ENCODE results near the gene KCNN3. TPM values are rescaled to one million over a fixed set of nuclear protein-coding genes. Genes with fewer than 3 reads are reported as not detected.

Gene KCNN3
- total RNA-seq, 3 donors from 2014 or later (not counting 1 experiment from before 2014, with no cell fraction given) = 0.05 to 0.95 TPM; not detected in 1

DNA sequence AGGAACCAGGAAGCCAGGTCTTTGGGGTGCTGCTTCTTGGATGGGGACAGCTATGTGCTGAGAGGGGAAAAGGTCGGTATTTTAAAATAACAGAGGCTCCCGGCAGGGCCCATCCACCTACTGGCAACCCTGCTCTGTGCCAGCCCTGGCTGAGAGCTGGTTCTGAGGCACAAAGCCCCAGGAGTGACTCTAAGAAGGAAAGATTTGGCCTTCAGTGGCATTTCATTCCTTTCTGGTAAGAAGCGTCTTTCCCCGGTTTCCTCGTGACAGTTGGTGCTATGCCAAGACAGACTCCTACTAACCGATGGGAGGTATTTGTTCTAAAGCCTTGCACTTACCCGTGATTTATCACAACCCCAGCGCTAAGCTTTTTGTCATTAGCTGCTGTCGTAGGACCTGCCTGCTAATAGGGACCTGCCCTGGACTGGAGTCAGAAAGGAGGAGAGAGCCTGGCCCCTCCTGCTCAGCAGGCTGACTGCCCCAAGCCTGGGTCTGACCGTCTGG lies 139.0 kb downstream of the KCNN3 start:
- Mint-ChIP-seq H3K9me3 (no peaks in the 10 kb centered on the region), H3K27me3 (ENCODE audit: low read depth in 2 of 2) (peaks cover 8 to 38% of the 10 kb centered on the region in 2 donors), H3K4me1 (no peaks in the 10 kb centered on the region), H3K4me3 (no peak overlapping the region), H3K27ac (no peak overlapping the region), H3K36me3 (no peaks in the 10 kb centered on the region)
- Histone ChIP-seq H3K27ac (ENCODE audit: low read length) (no peak overlapping the region), H3K4me3 (ENCODE audit: low read length) (no peak overlapping the region), H3K9me3 (ENCODE audit: control insufficient read depth, insufficient read depth, low read length) (no peaks in the 10 kb centered on the region), H3K36me3 (ENCODE audit: control insufficient read depth, insufficient read depth, low read length) (no peaks in the 10 kb centered on the region), H3K4me1 (ENCODE audit: control insufficient read depth, insufficient read depth, low read length) (no peaks in the 10 kb centered on the region), H3K27me3 (ENCODE audit: control insufficient read depth, insufficient read depth, low read length) (no peaks in the 10 kb centered on the region)
- ATAC-seq (no peak), DNase-seq (no peak)
- intact Hi-C loops (cut with micrococcal nuclease) = no loop called here
- WGBS (ENCODE audit: insufficient coverage) = 48% methylated on average over 10 of the region's 10 CpGs
- TF ChIP-seq, protein P1, sequence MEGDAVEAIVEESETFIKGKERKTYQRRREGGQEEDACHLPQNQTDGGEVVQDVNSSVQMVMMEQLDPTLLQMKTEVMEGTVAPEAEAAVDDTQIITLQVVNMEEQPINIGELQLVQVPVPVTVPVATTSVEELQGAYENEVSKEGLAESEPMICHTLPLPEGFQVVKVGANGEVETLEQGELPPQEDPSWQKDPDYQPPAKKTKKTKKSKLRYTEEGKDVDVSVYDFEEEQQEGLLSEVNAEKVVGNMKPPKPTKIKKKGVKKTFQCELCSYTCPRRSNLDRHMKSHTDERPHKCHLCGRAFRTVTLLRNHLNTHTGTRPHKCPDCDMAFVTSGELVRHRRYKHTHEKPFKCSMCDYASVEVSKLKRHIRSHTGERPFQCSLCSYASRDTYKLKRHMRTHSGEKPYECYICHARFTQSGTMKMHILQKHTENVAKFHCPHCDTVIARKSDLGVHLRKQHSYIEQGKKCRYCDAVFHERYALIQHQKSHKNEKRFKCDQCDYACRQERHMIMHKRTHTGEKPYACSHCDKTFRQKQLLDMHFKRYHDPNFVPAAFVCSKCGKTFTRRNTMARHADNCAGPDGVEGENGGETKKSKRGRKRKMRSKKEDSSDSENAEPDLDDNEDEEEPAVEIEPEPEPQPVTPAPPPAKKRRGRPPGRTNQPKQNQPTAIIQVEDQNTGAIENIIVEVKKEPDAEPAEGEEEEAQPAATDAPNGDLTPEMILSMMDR (IDR thresholded peaks at IDR 0.05) = no peak

DNA sequence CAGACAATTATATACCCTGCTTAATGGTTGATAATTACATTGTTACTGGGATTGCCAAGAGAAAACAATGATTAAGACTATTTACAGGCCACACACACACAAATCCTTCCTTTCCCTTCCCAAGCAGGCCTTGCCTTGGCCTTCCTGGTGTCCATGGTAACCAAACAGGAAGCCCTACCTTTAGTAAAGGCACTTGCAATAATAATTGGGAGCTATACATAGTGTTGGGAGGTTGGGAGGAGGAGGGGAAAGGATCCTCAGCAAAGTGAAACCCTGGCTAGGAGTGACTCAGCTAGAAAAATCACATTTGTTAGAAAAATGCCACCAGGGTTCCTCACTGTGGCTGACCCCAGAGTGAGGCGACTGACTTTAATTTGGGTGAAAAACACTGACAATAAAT lies 139.8 kb downstream of the KCNN3 start:
- Mint-ChIP-seq H3K27me3 (ENCODE audit: low read depth in 2 of 2) (peaks cover 8 to 39% of the 10 kb centered on the region in 2 donors), H3K9me3 (no peaks in the 10 kb centered on the region), H3K4me1 (no peaks in the 10 kb centered on the region), H3K36me3 (no peaks in the 10 kb centered on the region), H3K4me3 (no peak overlapping the region), H3K27ac (no peak overlapping the region)
- ATAC-seq (no peak), DNase-seq (no peak)
- H3K4me1 ChIP-seq (ENCODE audit: control insufficient read depth, insufficient read depth, low read length) = no peaks in the 10 kb centered on the region
- no peak overlapping the region for H3K4me3 ChIP-seq (ENCODE audit: low read length)
- intact Hi-C loops (cut with micrococcal nuclease) = no loop called here
- TF ChIP-seq, protein P1 (IDR thresholded peaks at IDR 0.05) = no peak
- no peaks in the 10 kb centered on the region for H3K36me3 ChIP-seq (ENCODE audit: control insufficient read depth, insufficient read depth, low read length)
- WGBS (ENCODE audit: insufficient coverage) = 29% methylated on average over 1 of the region's 1 CpG
- H3K9me3 ChIP-seq (ENCODE audit: control insufficient read depth, insufficient read depth, low read length) = no peaks in the 10 kb centered on the region
- no peaks in the 10 kb centered on the region for H3K27me3 ChIP-seq (ENCODE audit: control insufficient read depth, insufficient read depth, low read length)
- H3K27ac ChIP-seq (ENCODE audit: low read length) = no peak overlapping the region

DNA sequence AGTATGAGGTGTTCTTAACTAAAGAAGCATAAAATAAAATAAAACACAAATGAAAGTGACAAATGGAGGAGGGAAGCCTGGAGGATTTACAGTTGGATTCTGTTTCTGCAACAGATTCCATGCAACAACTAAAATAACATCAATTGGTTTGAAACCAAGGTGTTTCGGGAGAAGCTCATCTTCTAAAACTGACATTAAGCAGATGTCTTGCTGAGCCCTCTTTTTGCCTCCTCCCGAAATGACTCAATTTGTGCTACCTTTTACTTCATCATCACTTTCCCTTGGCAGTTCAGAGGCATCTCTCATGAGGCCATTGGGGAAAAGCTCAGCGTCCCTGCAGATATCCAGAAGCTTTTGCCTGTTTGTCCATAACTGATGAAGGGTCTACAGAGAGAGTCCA lies 140.5 kb downstream of the KCNN3 start:
- DNase-seq = no peak
- Mint-ChIP-seq H3K36me3 (no peaks in the 10 kb centered on the region), H3K27ac (no peak overlapping the region), H3K4me1 (no peaks in the 10 kb centered on the region), H3K4me3 (no peak overlapping the region), H3K9me3 (no peaks in the 10 kb centered on the region), H3K27me3 (ENCODE audit: low read depth in 2 of 2) (peaks cover 8 to 39% of the 10 kb centered on the region in 2 donors)
- no peaks in the 10 kb centered on the region for H3K4me1 ChIP-seq (ENCODE audit: control insufficient read depth, insufficient read depth, low read length)
- no peaks in the 10 kb centered on the region for H3K9me3 ChIP-seq (ENCODE audit: control insufficient read depth, insufficient read depth, low read length)
- no peak overlapping the region for H3K27ac ChIP-seq (ENCODE audit: low read length)
- H3K36me3 ChIP-seq (ENCODE audit: control insufficient read depth, insufficient read depth, low read length) = no peaks in the 10 kb centered on the region
- no peak overlapping the region for H3K4me3 ChIP-seq (ENCODE audit: low read length)
- intact Hi-C loops (cut with micrococcal nuclease) = no loop called here
- ATAC-seq = no peak
- 87% methylated on average over 3 of the region's 3 CpGs for WGBS (ENCODE audit: insufficient coverage)
- no peaks in the 10 kb centered on the region for H3K27me3 ChIP-seq (ENCODE audit: control insufficient read depth, insufficient read depth, low read length)
- TF ChIP-seq, protein P1 (IDR thresholded peaks at IDR 0.05) = no peak

DNA sequence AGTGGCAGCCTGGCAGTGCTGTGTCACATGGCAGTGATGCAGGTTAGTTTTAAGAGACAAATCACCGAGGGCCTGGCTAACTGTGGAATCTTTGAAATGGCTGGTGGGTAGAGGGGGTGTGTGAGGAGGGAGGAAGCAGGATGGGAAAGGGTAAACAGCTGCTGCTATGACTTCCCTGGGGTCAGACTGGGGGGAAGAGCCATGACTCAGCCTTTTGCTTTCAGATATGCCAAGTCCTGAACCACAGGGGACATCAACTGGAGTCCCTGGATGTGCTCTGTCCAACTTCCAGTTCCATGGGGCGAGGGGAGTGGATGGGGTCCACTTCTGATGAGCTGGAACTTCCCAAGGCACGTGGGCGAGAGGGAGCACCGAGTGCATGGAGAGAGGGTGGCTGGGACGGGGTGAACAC lies 141.0 kb downstream of the KCNN3 start:
- Mint-ChIP-seq H3K27me3 (ENCODE audit: low read depth in 2 of 2) (peaks cover 8 to 39% of the 10 kb centered on the region in 2 donors), H3K9me3 (no peaks in the 10 kb centered on the region), H3K4me1 (no peaks in the 10 kb centered on the region), H3K36me3 (no peaks in the 10 kb centered on the region), H3K4me3 (no peak overlapping the region), H3K27ac (no peak overlapping the region)
- H3K4me1 ChIP-seq (ENCODE audit: control insufficient read depth, insufficient read depth, low read length) = no peaks in the 10 kb centered on the region
- TF ChIP-seq, protein P1 (IDR thresholded peaks at IDR 0.05) = no peak
- WGBS (ENCODE audit: insufficient coverage) = 77% methylated on average over 6 of the region's 6 CpGs
- H3K27me3 ChIP-seq (ENCODE audit: control insufficient read depth, insufficient read depth, low read length) = no peaks in the 10 kb centered on the region
- intact Hi-C loops (cut with micrococcal nuclease) = no loop called here
- H3K36me3 ChIP-seq (ENCODE audit: control insufficient read depth, insufficient read depth, low read length) = no peaks in the 10 kb centered on the region
- no peak overlapping the region for H3K27ac ChIP-seq (ENCODE audit: low read length)
- H3K4me3 ChIP-seq (ENCODE audit: low read length) = no peak overlapping the region
- ATAC-seq = no peak
- H3K9me3 ChIP-seq (ENCODE audit: control insufficient read depth, insufficient read depth, low read length) = no peaks in the 10 kb centered on the region
- DNase-seq = no peak
